ENCODE data around the gene GSDME. TPM values are rescaled to one million over a fixed set of nuclear protein-coding genes. Genes with fewer than 3 reads are reported as not detected.

GSDME gene
- total RNA-seq, 1 donor from 2014 or later: 27.7 TPM

DNA sequence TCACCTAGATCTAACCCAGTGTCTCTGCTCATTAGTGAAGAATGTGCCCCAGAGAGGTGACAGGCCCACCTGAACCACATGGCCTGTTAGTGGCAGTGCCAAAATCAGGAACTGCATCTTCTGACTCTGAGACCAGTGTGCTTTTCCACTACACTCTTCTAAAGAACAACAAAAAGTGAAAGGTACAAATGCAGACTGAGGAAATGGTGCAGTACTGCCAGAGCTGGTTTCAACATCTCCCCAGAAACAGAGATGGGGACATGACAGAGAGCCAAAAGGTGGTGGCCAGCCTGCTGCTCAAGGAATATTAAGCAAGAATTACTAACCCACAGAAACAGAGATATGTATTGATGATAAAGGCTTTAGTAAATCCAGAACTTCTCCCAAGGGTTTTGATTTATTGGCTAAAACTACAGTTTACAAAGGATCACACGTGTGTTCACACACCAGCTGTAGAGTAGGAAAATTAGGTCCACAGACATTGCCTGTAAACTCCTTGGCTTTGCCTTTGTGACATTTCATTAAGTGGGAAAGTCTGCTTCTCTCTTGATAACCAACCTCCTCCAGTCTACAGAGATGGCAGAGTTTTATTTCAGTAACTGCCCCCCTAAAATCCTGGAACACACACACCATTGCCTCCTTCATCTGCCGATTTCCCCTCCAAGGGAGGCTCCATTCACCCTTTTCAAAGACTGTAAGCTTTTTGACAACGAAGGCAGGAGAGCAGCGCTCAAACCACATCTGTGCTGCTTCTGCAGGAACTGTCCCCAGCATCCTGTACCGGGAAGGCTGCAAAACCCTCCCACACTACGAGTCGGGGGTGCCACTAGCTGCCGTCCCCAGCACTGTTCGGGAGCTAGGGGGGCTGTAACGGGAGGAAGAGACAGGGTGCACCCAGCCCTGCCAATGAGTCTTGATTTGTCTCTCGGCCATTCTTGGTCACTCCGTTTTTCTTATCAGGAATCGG, 29.8 kb downstream of the GSDME start:
- no peaks in the 10 kb centered on the region for H3K9me3 Mint-ChIP-seq (ENCODE audit: unreplicated experiment)
- no peak overlapping the region for H3K27ac Mint-ChIP-seq (ENCODE audit: unreplicated experiment)
- Histone ChIP-seq H3K4me1 (ENCODE audit: insufficient read depth, low read length) (peaks cover 11% of the 10 kb centered on the region), H3K4me3 (ENCODE audit: insufficient read depth, low read depth, low read length) (no peak overlapping the region), H3K9me3 (ENCODE audit: insufficient read depth, low read depth, low read length) (no peaks in the 10 kb centered on the region), H3K36me3 (ENCODE audit: insufficient read depth, low read length) (no peaks in the 10 kb centered on the region), H3K9ac (ENCODE audit: low read length) (no peak overlapping the region), H3K4me2 (ENCODE audit: low read length) (no peak overlapping the region), H4K20me1 (ENCODE audit: insufficient read depth, low read length) (peaks cover 25% of the 10 kb centered on the region), H3K27me3 (ENCODE audit: insufficient read depth, low read length) (no peaks in the 10 kb centered on the region), H2AFZ (ENCODE audit: low read depth, low read length) (no peak overlapping the region), H3K27ac (ENCODE audit: low read depth, low read length) (no peak overlapping the region), H3K79me2 (ENCODE audit: insufficient read depth, low read length) (no peaks in the 10 kb centered on the region)
- TF ChIP-seq CTCF (IDR thresholded peaks at IDR 0.05; ENCODE audit: insufficient read depth, low read depth, low read length) (no peak), EZH2 (IDR thresholded peaks at IDR 0.05; ENCODE audit: insufficient read depth, low read length) (no peak)
- no peak for DNase-seq (ENCODE audit: low read depth)
- H3K4me1 Mint-ChIP-seq (ENCODE audit: low read depth, unreplicated experiment): peaks cover 35% of the 10 kb centered on the region
- H3K27me3 Mint-ChIP-seq (ENCODE audit: low read depth, unreplicated experiment): peaks cover 2% of the 10 kb centered on the region
- H3K36me3 Mint-ChIP-seq (ENCODE audit: low read depth, unreplicated experiment): peaks cover 19% of the 10 kb centered on the region
- no peak overlapping the region for H3K4me3 Mint-ChIP-seq (ENCODE audit: unreplicated experiment)
- FAIRE-seq: no peak

DNA sequence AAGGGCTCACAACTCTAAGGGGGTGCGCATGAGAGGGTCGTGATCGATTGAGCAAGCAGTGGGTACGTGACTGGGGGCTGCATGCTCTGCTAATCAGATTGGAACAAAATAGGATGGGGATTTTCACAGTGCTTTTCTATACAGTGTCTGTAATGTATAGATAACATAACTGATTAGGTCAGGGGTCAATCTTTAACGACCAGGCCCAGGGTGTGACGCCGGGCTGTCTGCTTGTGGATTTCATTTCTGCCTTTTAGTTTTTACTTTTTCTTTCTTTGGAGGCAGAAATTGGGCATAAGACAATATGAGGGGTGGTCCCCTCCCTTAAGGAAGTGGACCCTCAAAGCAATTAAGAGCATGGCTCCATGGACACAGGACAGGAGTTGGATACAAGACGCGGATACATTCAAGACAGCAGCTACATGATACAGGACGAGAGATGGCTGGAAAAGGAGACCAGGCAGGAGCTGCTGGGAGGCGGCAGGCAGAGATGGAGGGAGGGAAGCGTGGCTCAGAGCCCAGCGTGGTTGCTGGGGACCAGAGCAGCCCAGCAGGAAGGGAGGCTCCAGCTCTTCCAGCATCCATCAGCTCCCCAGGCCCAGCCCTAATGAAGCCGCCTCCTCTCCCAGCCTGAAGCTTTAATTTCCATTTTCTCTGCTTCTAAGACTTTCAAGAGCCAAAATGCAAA, 31.6 kb downstream of the GSDME start:
- H3K36me3 Mint-ChIP-seq (ENCODE audit: low read depth, unreplicated experiment): peaks cover 21% of the 10 kb centered on the region
- no peaks in the 10 kb centered on the region for H3K9me3 ChIP-seq (ENCODE audit: insufficient read depth, low read depth, low read length)
- H3K27me3 ChIP-seq (ENCODE audit: insufficient read depth, low read length): no peaks in the 10 kb centered on the region
- peaks cover 25% of the 10 kb centered on the region for H4K20me1 ChIP-seq (ENCODE audit: insufficient read depth, low read length)
- H3K4me2 ChIP-seq (ENCODE audit: low read length): no peak overlapping the region
- no peaks in the 10 kb centered on the region for H3K79me2 ChIP-seq (ENCODE audit: insufficient read depth, low read length)
- no peak overlapping the region for H2AFZ ChIP-seq (ENCODE audit: low read depth, low read length)
- H3K36me3 ChIP-seq (ENCODE audit: insufficient read depth, low read length): no peaks in the 10 kb centered on the region
- no peak for DNase-seq (ENCODE audit: low read depth)
- H3K4me3 ChIP-seq (ENCODE audit: insufficient read depth, low read depth, low read length): no peak overlapping the region
- H3K27ac Mint-ChIP-seq (ENCODE audit: unreplicated experiment): no peak overlapping the region
- peaks cover 2% of the 10 kb centered on the region for H3K27me3 Mint-ChIP-seq (ENCODE audit: low read depth, unreplicated experiment)
- H3K9ac ChIP-seq (ENCODE audit: low read length): no peak overlapping the region
- peaks cover 34% of the 10 kb centered on the region for H3K4me1 Mint-ChIP-seq (ENCODE audit: low read depth, unreplicated experiment)
- H3K27ac ChIP-seq (ENCODE audit: low read depth, low read length): no peak overlapping the region
- no peak for FAIRE-seq
- H3K4me1 ChIP-seq (ENCODE audit: insufficient read depth, low read length): peaks cover 11% of the 10 kb centered on the region
- no peak for TF ChIP-seq CTCF (IDR thresholded peaks at IDR 0.05; ENCODE audit: insufficient read depth, low read depth, low read length)
- TF ChIP-seq EZH2 (IDR thresholded peaks at IDR 0.05; ENCODE audit: insufficient read depth, low read length): no peak
- no peak overlapping the region for H3K4me3 Mint-ChIP-seq (ENCODE audit: unreplicated experiment)
- no peaks in the 10 kb centered on the region for H3K9me3 Mint-ChIP-seq (ENCODE audit: unreplicated experiment)

All from astrocyte (in vitro differentiated cells and primary cell).